GM18498 (cell line): Measurements from ENCODE around the gene ACHE.

Source experiments
- ATAC-seq: cut with Tn5 transposase; IDR thresholded peaks from one replicate; pipeline ENCODE4 v1.9.1; 2021; ENCODE audit warnings: mild to moderate bottlenecking, moderate library complexity; ENCODE audit not compliant: unreplicated experiment

Gene ACHE

GRCh38 chr7:100886142-100886935 is 9.3 kb downstream of the ACHE start:
- no peak for ATAC-seq

- ATAC-seq, result no peak
Observed at GRCh38 chr7:100885440-100886141, 10.1 kb downstream of the ACHE start.

GRCh38 chr7:100884736-100885439 is 10.8 kb downstream of the ACHE start:
- ATAC-seq, result no peak

- no peak for ATAC-seq
Observed at GRCh38 chr7:100882785-100883526, 12.7 kb downstream of the ACHE start.

- ATAC-seq, result no peak
Observed at GRCh38 chr7:100882201-100882600, 13.5 kb downstream of the ACHE start.

GRCh38 chr7:100881136-100881535 is 14.6 kb downstream of the ACHE start:
- no peak for ATAC-seq

- ATAC-seq, result no peak
Observed at GRCh38 chr7:100880645-100881044, 15.0 kb downstream of the ACHE start.

GRCh38 chr7:100879685-100880261 is 15.9 kb downstream of the ACHE start:
- ATAC-seq, result no peak

- ATAC-seq, result no peak
Observed at GRCh38 chr7:100878685-100879084, 17.0 kb downstream of the ACHE start.

GRCh38 chr7:100878013-100878412 is 17.7 kb downstream of the ACHE start:
- no peak for ATAC-seq

GRCh38 chr7:100875356-100875751 is 20.3 kb downstream of the ACHE start:
- peak; percentile 32 for ATAC-seq

- ATAC-seq, result peak; percentile 88
Observed at GRCh38 chr7:100874577-100875355, 20.9 kb downstream of the ACHE start, which contains the start of gene SRRT. Gene SRRT, plus strand, starts transcription at chr7:100875103. Its CDS starts 488 bp downstream, at chr7:100875591.

GRCh38 chr7:100874300-100874576 is 21.4 kb downstream of the ACHE start:
- ATAC-seq, result no peak

- no peak for ATAC-seq
Observed at GRCh38 chr7:100873599-100874299, 21.9 kb downstream of the ACHE start.

GRCh38 chr7:100867776-100868485 is 27.8 kb downstream of the ACHE start:
- ATAC-seq, result no peak

GRCh38 chr7:100867040-100867775 is 28.5 kb downstream of the ACHE start, which contains the start of gene TRIP6:
Gene TRIP6, plus strand, starts transcription at chr7:100867387. Its CDS starts 111 bp downstream, at chr7:100867498.
- ATAC-seq, result peak; percentile 56

GRCh38 chr7:100866729-100867039 is 29.0 kb downstream of the ACHE start:
- ATAC-seq, result no peak
